RWPE2 (cell line): ENCODE measurements around the gene FGD2.

Source experiments
- ATAC-seq: fragments of 200-7000 bp; cut with Tn5 transposase; 3 replicates; pipeline ENCODE4 v1.9.1; 2021; ENCODE audit warnings: low read depth
- DNase-seq: peaks from one replicate; pipeline ENCODE4 v3.0.0-alpha.2; 2020; ENCODE audit warnings: low spot score
- H3K27ac ChIP-seq: fragments of 450-650 bp; 2 replicates; pipeline ENCODE4 v1.5.1; 2017; ENCODE audit warnings: mild to moderate bottlenecking; ENCODE audit not compliant: poor library complexity, severe bottlenecking
- H3K27me3 ChIP-seq: fragments of 250-450 bp; sonication (Bioruptor Pico); 2 replicates; pipeline ENCODE4 v1.5.1; 2021; ENCODE audit warnings: mild to moderate bottlenecking, moderate library complexity; ENCODE audit not compliant: insufficient read depth, poor library complexity, severe bottlenecking
- H3K36me3 ChIP-seq: fragments of 250-450 bp; sonication (Bioruptor Pico); 2 replicates; pipeline ENCODE4 v1.5.1; 2020; ENCODE audit warnings: low read depth, mild to moderate bottlenecking, moderate library complexity
- H3K4me1 ChIP-seq: fragments of 250-450 bp; sonication (Bioruptor Pico); 2 replicates; pipeline ENCODE4 v1.5.1; 2021; ENCODE audit warnings: mild to moderate bottlenecking, moderate library complexity; ENCODE audit not compliant: insufficient read depth, poor library complexity, severe bottlenecking
- H3K4me3 ChIP-seq: fragments of 250-450 bp; sonication (Bioruptor Pico); 2 replicates; pipeline ENCODE4 v1.5.1; 2021; ENCODE audit warnings: mild to moderate bottlenecking, moderate library complexity; ENCODE audit not compliant: severe bottlenecking
- H3K9me3 ChIP-seq: fragments of 250-450 bp; sonication (Bioruptor Pico); 2 replicates; pipeline ENCODE4 v1.5.1; 2021; ENCODE audit warnings: mild to moderate bottlenecking, moderate library complexity; ENCODE audit not compliant: severe bottlenecking
- CTCF ChIP-seq: fragments of 450-650 bp; IDR thresholded peaks from one replicate; pipeline ENCODE4 v1.5.1; 2017; ENCODE audit warnings: mild to moderate bottlenecking, moderate library complexity; ENCODE audit not compliant: poor library complexity, severe bottlenecking

Gene FGD2

GRCh38 chr6:37005827-37006567 is 542 bp downstream of the FGD2 start:
- Histone ChIP-seq H3K27me3 (no peaks in the 10 kb centered on the region), H3K36me3 (no peaks in the 10 kb centered on the region), H3K27ac (no peak overlapping the region), H3K4me3 (no peak overlapping the region), H3K9me3 (no peaks in the 10 kb centered on the region), H3K4me1 (peaks cover 2% of the 10 kb centered on the region)
- ATAC-seq (0 out of 3 replicates have a peak, but pooled peaks have one; percentile 33), DNase-seq (no peak)
- TF ChIP-seq CTCF, result no peak

- TF ChIP-seq CTCF, result no peak
- ATAC-seq (no peak), DNase-seq (no peak)
- no peaks in the 10 kb centered on the region for H3K27me3 ChIP-seq
- no peaks in the 10 kb centered on the region for H3K9me3 ChIP-seq
- H3K4me1 ChIP-seq, result peaks cover 2% of the 10 kb centered on the region
- H3K27ac ChIP-seq, result no peak overlapping the region
- no peak overlapping the region for H3K4me3 ChIP-seq
- no peaks in the 10 kb centered on the region for H3K36me3 ChIP-seq
These were observed 1.4 kb downstream of the FGD2 start for GRCh38 chr6:37006793-37007339.

DNA sequence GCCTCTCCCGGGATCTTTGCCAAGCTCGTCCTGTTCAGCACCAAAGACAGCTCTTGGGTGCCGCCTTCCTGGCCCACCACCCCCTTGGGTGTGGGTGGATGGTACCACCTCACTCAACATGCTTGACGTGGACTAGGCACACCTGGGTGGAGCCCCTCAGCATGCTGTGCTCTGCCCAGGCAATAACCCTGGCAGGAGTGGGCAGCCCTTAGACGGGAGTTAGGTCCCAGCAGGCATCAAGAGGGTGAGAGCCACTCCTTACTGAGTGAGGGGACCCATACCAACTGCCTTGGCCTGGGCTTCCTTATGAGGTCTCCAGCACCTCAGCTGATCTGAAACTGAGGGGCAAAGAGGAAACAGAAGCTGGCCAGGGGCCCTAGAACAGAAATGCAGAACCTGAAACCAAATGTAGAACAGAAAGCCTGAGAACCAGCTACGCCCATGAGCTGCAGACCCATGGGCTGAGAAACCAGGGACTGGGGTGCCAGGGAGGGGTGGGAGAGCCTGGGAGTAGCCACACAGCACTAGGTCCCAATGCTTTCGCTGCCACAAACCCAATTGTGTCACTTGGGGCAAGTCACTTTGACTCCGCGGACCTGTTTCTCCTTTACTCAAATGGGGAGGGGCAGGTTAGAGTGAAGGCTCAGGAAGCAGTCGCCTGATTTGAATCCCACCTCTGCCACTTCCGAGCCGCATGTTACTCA is 2.0 kb downstream of the FGD2 start:
- Histone ChIP-seq H3K4me1 (peaks cover 2% of the 10 kb centered on the region), H3K27me3 (no peaks in the 10 kb centered on the region), H3K27ac (no peak overlapping the region), H3K4me3 (no peak overlapping the region), H3K36me3 (no peaks in the 10 kb centered on the region), H3K9me3 (no peaks in the 10 kb centered on the region)
- no peak for ATAC-seq
- DNase-seq, result no peak
- no peak for TF ChIP-seq CTCF

- Histone ChIP-seq H3K9me3 (no peaks in the 10 kb centered on the region), H3K27ac (no peak overlapping the region), H3K27me3 (no peaks in the 10 kb centered on the region), H3K4me1 (peaks cover 2% of the 10 kb centered on the region), H3K36me3 (no peaks in the 10 kb centered on the region), H3K4me3 (no peak overlapping the region)
- ATAC-seq, result no peak
- no peak for TF ChIP-seq CTCF
- DNase-seq, result no peak
These were observed 3.3 kb downstream of the FGD2 start for GRCh38 chr6:37008484-37009465.
